ENCODE data around the gene SHANK2. TPM values are rescaled to one million over a fixed set of nuclear protein-coding genes. Genes with fewer than 3 reads are reported as not detected.

Gene SHANK2
- total RNA-seq, 1 donor from 2014 or later = 11.0 TPM

- Histone ChIP-seq H3K36me3 (no peaks in the 10 kb centered on the region), H3K4me1 (peaks cover 18% of the 10 kb centered on the region), H3K4me3 (no peak overlapping the region), H3K27me3 (no peaks in the 10 kb centered on the region), H3K9me3 (no peaks in the 10 kb centered on the region), H3K27ac (no peak overlapping the region)
- peak; percentile 81 to 95 for DNase-seq (ENCODE audit: extremely low spot score in 2 of 2)
- intact Hi-C loops (cut with DNase I) = no loop called here
- TF ChIP-seq POLR2A (IDR thresholded peaks at IDR 0.05) = no peak
- TF ChIP-seq POLR2AphosphoS5 (IDR thresholded peaks at IDR 0.05; ENCODE audit: insufficient read depth in 1 of 2, low read depth in 1 of 2) = no peak
- TF ChIP-seq CTCF (IDR thresholded peaks at IDR 0.05) = no peak
These were observed 46.4 kb upstream of the SHANK2 start for GRCh38 chr11:71298761-71299181.

GRCh38 chr11:71298016-71298550 lies 45.7 kb upstream of the SHANK2 start:
- H3K4me1 ChIP-seq = peaks cover 18% of the 10 kb centered on the region
- H3K4me3 ChIP-seq = no peak overlapping the region
- H3K36me3 ChIP-seq = no peaks in the 10 kb centered on the region
- no peak overlapping the region for H3K27ac ChIP-seq
- no peaks in the 10 kb centered on the region for H3K27me3 ChIP-seq
- intact Hi-C loops (cut with DNase I) = no loop called here
- no peak for TF ChIP-seq POLR2AphosphoS5 (IDR thresholded peaks at IDR 0.05; ENCODE audit: insufficient read depth in 1 of 2, low read depth in 1 of 2)
- no peak for TF ChIP-seq POLR2A (IDR thresholded peaks at IDR 0.05)
- no peak for TF ChIP-seq CTCF (IDR thresholded peaks at IDR 0.05)
- no peaks in the 10 kb centered on the region for H3K9me3 ChIP-seq
- peak; percentile 49 to 95 for DNase-seq (ENCODE audit: extremely low spot score in 2 of 2)

- no peaks in the 10 kb centered on the region for H3K9me3 ChIP-seq
- no peaks in the 10 kb centered on the region for H3K36me3 ChIP-seq
- no peak overlapping the region for H3K4me3 ChIP-seq
- DNase-seq (ENCODE audit: extremely low spot score in 2 of 2) = peak; percentile 74 to 76
- no peak overlapping the region for H3K27ac ChIP-seq
- intact Hi-C loops (cut with DNase I) = no loop called here
- H3K4me1 ChIP-seq = peaks cover 15% of the 10 kb centered on the region
- TF ChIP-seq POLR2A (IDR thresholded peaks at IDR 0.05) (no peak), POLR2AphosphoS5 (IDR thresholded peaks at IDR 0.05; ENCODE audit: insufficient read depth in 1 of 2, low read depth in 1 of 2) (no peak), CTCF (IDR thresholded peaks at IDR 0.05) (no peak)
- no peaks in the 10 kb centered on the region for H3K27me3 ChIP-seq
These were observed 42.6 kb upstream of the SHANK2 start for GRCh38 chr11:71294846-71295600.

- Histone ChIP-seq H3K9me3 (no peaks in the 10 kb centered on the region), H3K4me1 (peaks cover 7% of the 10 kb centered on the region), H3K36me3 (no peaks in the 10 kb centered on the region), H3K27me3 (no peaks in the 10 kb centered on the region), H3K27ac (no peak overlapping the region), H3K4me3 (no peak overlapping the region)
- peak; percentile 46 to 56 for DNase-seq (ENCODE audit: extremely low spot score in 2 of 2)
- intact Hi-C loops (cut with DNase I) = no loop called here
- TF ChIP-seq POLR2A (IDR thresholded peaks at IDR 0.05) = no peak
- no peak for TF ChIP-seq CTCF (IDR thresholded peaks at IDR 0.05)
- no peak for TF ChIP-seq POLR2AphosphoS5 (IDR thresholded peaks at IDR 0.05; ENCODE audit: insufficient read depth in 1 of 2, low read depth in 1 of 2)
These were observed 41.8 kb upstream of the SHANK2 start for GRCh38 chr11:71293961-71294782.
